Liver (tissue), 9 donors: ENCODE measurements around the gene ETS1. TPM values are rescaled to one million over a fixed set of nuclear protein-coding genes. Genes with fewer than 3 reads are reported as not detected.

Experiments
- DNase-seq: peaks from one replicate; pipeline ENCODE4 v3.0.0-alpha.2; 2017; ENCODE audit warnings: low spot score
- H3K27ac ChIP-seq, 2 donors: one replicate each; pipeline ENCODE4 v1.7.0; 2013; ENCODE audit warnings: inconsistent platforms in 2 of 2, low read length in 2 of 2, control low read depth in 1 of 2, low read depth in 1 of 2, mild to moderate bottlenecking in 1 of 2
- H3K27me3 ChIP-seq, 4 donors: one replicate each; pipeline versions ENCODE4 v1.6.1 to v1.7.0; 2013; ENCODE audit warnings: low read length in 3 of 4, inconsistent platforms in 1 of 4, mild to moderate bottlenecking in 1 of 4, moderate library complexity in 1 of 4; ENCODE audit not compliant: control insufficient read depth in 4 of 4, insufficient read depth in 4 of 4
- H3K36me3 ChIP-seq, 4 donors: one replicate each; pipeline versions ENCODE4 v1.6.1 to v1.7.0; 2013; ENCODE audit warnings: low read length in 3 of 4, mild to moderate bottlenecking in 3 of 4, low read depth in 1 of 4, moderate library complexity in 1 of 4; ENCODE audit not compliant: control insufficient read depth in 4 of 4, insufficient read depth in 3 of 4
- H3K4me1 ChIP-seq, 4 donors: one replicate each; pipeline versions ENCODE4 v1.6.1 to v1.7.0; 2013; ENCODE audit warnings: low read length in 3 of 4, mild to moderate bottlenecking in 3 of 4, moderate library complexity in 1 of 4; ENCODE audit not compliant: control insufficient read depth in 4 of 4, insufficient read depth in 4 of 4
- H3K4me3 ChIP-seq, 3 donors: one replicate each; pipeline versions ENCODE4 v1.6.1 to v1.7.0; 2013; ENCODE audit warnings: low read length in 3 of 3, control low read depth in 1 of 3, low read depth in 1 of 3, mild to moderate bottlenecking in 1 of 3
- H3K9ac ChIP-seq, 2 donors: one replicate each; pipeline ENCODE4 v1.7.0; 2013; ENCODE audit warnings: low read length in 2 of 2, mild to moderate bottlenecking in 2 of 2, moderate library complexity in 2 of 2, control low read depth in 1 of 2, low read depth in 1 of 2
- H3K9me3 ChIP-seq, 4 donors: one replicate each; pipeline versions ENCODE4 v1.6.1 to v1.7.0; 2013; ENCODE audit warnings: low read length in 3 of 4; ENCODE audit not compliant: control insufficient read depth in 4 of 4
- FOXA1 ChIP-seq: IDR thresholded peaks from 2 replicates; pipeline ENCODE4 v1.6.1; 2016; ENCODE audit warnings: antibody characterized with exemption
- FOXA2 ChIP-seq: IDR thresholded peaks from 2 replicates; pipeline ENCODE4 v1.6.1; 2016; ENCODE audit warnings: antibody characterized with exemption
- GABPA ChIP-seq, 2 donors: IDR thresholded peaks in 1 of 2; conservative IDR thresholded peaks in 1 of 2; 2 replicates each; pipeline ENCODE4 v1.6.1; 2016; ENCODE audit warnings: antibody characterized with exemption in 2 of 2, mild to moderate bottlenecking in 1 of 2, moderate library complexity in 1 of 2
- HNF4A ChIP-seq, 2 donors: conservative IDR thresholded peaks; 2 replicates each; pipeline ENCODE4 v1.6.1; 2016; ENCODE audit warnings: antibody characterized with exemption in 2 of 2, mild to moderate bottlenecking in 2 of 2
- HNF4G ChIP-seq: IDR thresholded peaks from 2 replicates; pipeline ENCODE4 v1.6.1; 2016; ENCODE audit warnings: antibody characterized with exemption
- JUND ChIP-seq, 2 donors: IDR thresholded peaks; 2 replicates each; pipeline ENCODE4 v1.6.1; 2016; ENCODE audit warnings: antibody characterized with exemption in 2 of 2
- NR2F2 ChIP-seq: IDR thresholded peaks from 2 replicates; pipeline ENCODE4 v1.6.1; 2016; ENCODE audit warnings: antibody characterized with exemption
- RAD21 ChIP-seq, 2 donors: IDR thresholded peaks; 2 replicates each; pipeline ENCODE4 v1.6.1; 2016; ENCODE audit warnings: antibody characterized with exemption in 2 of 2, mild to moderate bottlenecking in 2 of 2
- RXRA ChIP-seq, 2 donors: IDR thresholded peaks; 2 replicates each; pipeline ENCODE4 v1.6.1; 2017 to 2018; ENCODE audit warnings: antibody characterized with exemption in 2 of 2, mild to moderate bottlenecking in 1 of 2
- SP1 ChIP-seq: IDR thresholded peaks from 2 replicates; pipeline ENCODE4 v1.6.1; 2018; ENCODE audit warnings: antibody characterized with exemption, mild to moderate bottlenecking
- TAF1 ChIP-seq: conservative IDR thresholded peaks from 2 replicates; pipeline ENCODE4 v1.6.1; 2016; ENCODE audit warnings: antibody characterized with exemption, mild to moderate bottlenecking
- YY1 ChIP-seq: IDR thresholded peaks from 2 replicates; pipeline ENCODE4 v1.6.1; 2016; ENCODE audit warnings: antibody characterized with exemption, mild to moderate bottlenecking
- WGBS: extraction: QIAGEN DNeasy Blood & Tissue Kit; methylation state at CpG from one replicate; pipeline ENCODE4 v1.1.7; 2013; 5-methylcytosine and 5-hydroxymethylcytosine counted together
- polyA plus RNA-seq, 2 donors: library from polyadenylated mRNA; stranded (reverse) in 1 of 2; unstranded in 1 of 2; fragments of 200-250 nt in 1 of 2; fragments of >200 nt in 1 of 2; fragmentation: Nextera tagmentation in 1 of 2; extraction: Ambion mirVana in 1 of 2; gene quantifications; one replicate each; pipeline versions ENCODE4 v1.2.1 to v1.2.3, GENCODE V29; 2013 to 2015
- total RNA-seq, 2 donors: library from RNA; depleted of rRNA; stranded (reverse); fragments of >200 nt; gene quantifications; one replicate each; pipeline ENCODE4 v1.2.3, GENCODE V29; 2014
- TF ChIP-seq, protein P1 (sequence below): IDR thresholded peaks from 2 replicates; pipeline ENCODE4 v1.6.1; 2016; ENCODE audit warnings: antibody characterized with exemption
- TF ChIP-seq, protein P2 (sequence below): IDR thresholded peaks from 2 replicates; pipeline ENCODE4 v1.6.1; 2016; ENCODE audit warnings: antibody characterized with exemption
- TF ChIP-seq, protein P3 (sequence below): IDR thresholded peaks from 2 replicates; pipeline ENCODE4 v1.6.1; 2016; ENCODE audit warnings: antibody characterized with exemption
- TF ChIP-seq, protein P4 (sequence below): fragments of 150-350 bp; IDR thresholded peaks from 2 replicates; pipeline ENCODE4 v1.5.1; 2017; ENCODE audit warnings: improper control_type of control experiment, low read depth, low read length; ENCODE audit not compliant: missing input control
- TF ChIP-seq, protein P5 (sequence below): IDR thresholded peaks from 2 replicates; pipeline ENCODE4 v1.6.1; 2016; ENCODE audit warnings: antibody characterized with exemption, mild to moderate bottlenecking
- donor health status: healthy.
- donor health status: healthy.
- donor health status: healthy.
- donor health status: healthy.
- donor health status: healthy.

The ETS1 gene
- total and polyA plus RNA-seq, 4 donors: 4.8 to 30.0 (median 20.3) TPM

DNA sequence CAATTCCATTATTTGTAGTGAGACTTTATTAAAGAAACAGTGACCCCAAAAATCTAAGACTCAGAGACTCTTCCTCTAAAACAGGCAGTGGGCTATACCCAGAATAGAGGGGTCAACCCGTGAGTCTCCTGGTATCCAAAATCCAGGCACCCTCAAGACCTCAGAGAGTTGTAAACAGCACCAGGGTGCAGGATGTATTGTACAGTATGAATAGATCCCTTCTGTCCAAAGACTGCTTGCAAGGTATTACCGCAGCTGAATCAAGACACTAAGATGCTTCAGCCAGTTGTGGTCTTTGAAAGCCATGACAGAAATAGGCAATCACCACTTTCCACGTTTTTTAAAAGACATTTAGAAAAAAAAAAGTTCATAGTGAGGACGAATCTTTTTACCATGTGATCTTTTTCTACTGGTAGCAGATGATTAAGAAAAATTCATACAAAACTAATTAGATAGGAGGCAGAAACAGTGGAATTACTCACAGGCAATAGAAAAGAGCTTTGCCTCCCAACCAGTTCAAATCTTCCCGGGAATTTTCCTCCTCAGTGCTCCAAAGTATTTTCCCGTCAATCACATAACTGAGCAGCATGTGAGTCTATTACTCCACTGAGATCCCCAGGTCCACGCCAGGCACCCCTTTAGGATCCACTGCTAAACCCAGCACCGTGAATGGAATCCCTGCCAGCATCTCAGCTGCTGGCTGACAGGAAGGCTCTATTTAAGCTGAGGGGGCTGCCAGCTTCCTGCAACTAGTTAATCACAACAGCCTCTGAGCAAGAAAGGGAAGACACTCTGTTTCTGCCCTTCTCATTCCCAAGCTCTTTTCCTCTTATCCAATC is 113.1 kb downstream of the ETS1 start:
- 71% methylated on average over 8 of the region's 8 CpGs for WGBS
- no peaks in the 10 kb centered on the region for H3K27me3 ChIP-seq
- no peaks in the 10 kb centered on the region for H3K9me3 ChIP-seq
- no peak overlapping the region for H3K4me3 ChIP-seq
- TF ChIP-seq, protein P1, sequence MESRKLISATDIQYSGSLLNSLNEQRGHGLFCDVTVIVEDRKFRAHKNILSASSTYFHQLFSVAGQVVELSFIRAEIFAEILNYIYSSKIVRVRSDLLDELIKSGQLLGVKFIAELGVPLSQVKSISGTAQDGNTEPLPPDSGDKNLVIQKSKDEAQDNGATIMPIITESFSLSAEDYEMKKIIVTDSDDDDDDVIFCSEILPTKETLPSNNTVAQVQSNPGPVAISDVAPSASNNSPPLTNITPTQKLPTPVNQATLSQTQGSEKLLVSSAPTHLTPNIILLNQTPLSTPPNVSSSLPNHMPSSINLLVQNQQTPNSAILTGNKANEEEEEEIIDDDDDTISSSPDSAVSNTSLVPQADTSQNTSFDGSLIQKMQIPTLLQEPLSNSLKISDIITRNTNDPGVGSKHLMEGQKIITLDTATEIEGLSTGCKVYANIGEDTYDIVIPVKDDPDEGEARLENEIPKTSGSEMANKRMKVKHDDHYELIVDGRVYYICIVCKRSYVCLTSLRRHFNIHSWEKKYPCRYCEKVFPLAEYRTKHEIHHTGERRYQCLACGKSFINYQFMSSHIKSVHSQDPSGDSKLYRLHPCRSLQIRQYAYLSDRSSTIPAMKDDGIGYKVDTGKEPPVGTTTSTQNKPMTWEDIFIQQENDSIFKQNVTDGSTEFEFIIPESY: no peak
- TF ChIP-seq FOXA2 (no peak), JUND (IDR thresholded peaks at IDR 0.05) (no peak), FOXA1 (no peak), GABPA (IDR thresholded peaks at IDR 0.05 in 1 of 2, conservative IDR thresholded peaks at IDR 0.05 in 1 of 2) (no peak), NR2F2 (no peak), HNF4G (no peak), YY1 (no peak), TAF1 (no peak), RXRA (IDR thresholded peaks at IDR 0.05) (no peak), SP1 (no peak), HNF4A (conservative IDR thresholded peaks at IDR 0.05) (no peak), RAD21 (IDR thresholded peaks at IDR 0.05) (no peak)
- TF ChIP-seq, protein P2, sequence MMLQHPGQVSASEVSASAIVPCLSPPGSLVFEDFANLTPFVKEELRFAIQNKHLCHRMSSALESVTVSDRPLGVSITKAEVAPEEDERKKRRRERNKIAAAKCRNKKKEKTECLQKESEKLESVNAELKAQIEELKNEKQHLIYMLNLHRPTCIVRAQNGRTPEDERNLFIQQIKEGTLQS: no peak
- TF ChIP-seq, protein P3, sequence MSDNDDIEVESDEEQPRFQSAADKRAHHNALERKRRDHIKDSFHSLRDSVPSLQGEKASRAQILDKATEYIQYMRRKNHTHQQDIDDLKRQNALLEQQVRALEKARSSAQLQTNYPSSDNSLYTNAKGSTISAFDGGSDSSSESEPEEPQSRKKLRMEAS: no peak
- TF ChIP-seq, protein P4, sequence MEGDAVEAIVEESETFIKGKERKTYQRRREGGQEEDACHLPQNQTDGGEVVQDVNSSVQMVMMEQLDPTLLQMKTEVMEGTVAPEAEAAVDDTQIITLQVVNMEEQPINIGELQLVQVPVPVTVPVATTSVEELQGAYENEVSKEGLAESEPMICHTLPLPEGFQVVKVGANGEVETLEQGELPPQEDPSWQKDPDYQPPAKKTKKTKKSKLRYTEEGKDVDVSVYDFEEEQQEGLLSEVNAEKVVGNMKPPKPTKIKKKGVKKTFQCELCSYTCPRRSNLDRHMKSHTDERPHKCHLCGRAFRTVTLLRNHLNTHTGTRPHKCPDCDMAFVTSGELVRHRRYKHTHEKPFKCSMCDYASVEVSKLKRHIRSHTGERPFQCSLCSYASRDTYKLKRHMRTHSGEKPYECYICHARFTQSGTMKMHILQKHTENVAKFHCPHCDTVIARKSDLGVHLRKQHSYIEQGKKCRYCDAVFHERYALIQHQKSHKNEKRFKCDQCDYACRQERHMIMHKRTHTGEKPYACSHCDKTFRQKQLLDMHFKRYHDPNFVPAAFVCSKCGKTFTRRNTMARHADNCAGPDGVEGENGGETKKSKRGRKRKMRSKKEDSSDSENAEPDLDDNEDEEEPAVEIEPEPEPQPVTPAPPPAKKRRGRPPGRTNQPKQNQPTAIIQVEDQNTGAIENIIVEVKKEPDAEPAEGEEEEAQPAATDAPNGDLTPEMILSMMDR: no peak
- TF ChIP-seq, protein P5, sequence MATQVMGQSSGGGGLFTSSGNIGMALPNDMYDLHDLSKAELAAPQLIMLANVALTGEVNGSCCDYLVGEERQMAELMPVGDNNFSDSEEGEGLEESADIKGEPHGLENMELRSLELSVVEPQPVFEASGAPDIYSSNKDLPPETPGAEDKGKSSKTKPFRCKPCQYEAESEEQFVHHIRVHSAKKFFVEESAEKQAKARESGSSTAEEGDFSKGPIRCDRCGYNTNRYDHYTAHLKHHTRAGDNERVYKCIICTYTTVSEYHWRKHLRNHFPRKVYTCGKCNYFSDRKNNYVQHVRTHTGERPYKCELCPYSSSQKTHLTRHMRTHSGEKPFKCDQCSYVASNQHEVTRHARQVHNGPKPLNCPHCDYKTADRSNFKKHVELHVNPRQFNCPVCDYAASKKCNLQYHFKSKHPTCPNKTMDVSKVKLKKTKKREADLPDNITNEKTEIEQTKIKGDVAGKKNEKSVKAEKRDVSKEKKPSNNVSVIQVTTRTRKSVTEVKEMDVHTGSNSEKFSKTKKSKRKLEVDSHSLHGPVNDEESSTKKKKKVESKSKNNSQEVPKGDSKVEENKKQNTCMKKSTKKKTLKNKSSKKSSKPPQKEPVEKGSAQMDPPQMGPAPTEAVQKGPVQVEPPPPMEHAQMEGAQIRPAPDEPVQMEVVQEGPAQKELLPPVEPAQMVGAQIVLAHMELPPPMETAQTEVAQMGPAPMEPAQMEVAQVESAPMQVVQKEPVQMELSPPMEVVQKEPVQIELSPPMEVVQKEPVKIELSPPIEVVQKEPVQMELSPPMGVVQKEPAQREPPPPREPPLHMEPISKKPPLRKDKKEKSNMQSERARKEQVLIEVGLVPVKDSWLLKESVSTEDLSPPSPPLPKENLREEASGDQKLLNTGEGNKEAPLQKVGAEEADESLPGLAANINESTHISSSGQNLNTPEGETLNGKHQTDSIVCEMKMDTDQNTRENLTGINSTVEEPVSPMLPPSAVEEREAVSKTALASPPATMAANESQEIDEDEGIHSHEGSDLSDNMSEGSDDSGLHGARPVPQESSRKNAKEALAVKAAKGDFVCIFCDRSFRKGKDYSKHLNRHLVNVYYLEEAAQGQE: no peak
- peak overlapping the region; percentile 43 to 45 for H3K27ac ChIP-seq
- H3K4me1 ChIP-seq: peaks cover 0 to 2% (median 0%) of the 10 kb centered on the region in 4 donors
- peaks cover 0 to 3% (median 1%) of the 10 kb centered on the region in 4 donors for H3K36me3 ChIP-seq
- no peak overlapping the region for H3K9ac ChIP-seq
- no peak for DNase-seq
